Endodermal cell (in vitro differentiated cells): ENCODE data around the gene ZMYM2. TPM values are rescaled to one million over a fixed set of nuclear protein-coding genes. Genes with fewer than 3 reads are reported as not detected.

Source experiments
- DNase-seq: peaks from one replicate; pipeline ENCODE4 v3.0.0-alpha.2; 2017
- H3K27ac ChIP-seq: 2 replicates; pipeline ENCODE4 v1.5.1; 2013; ENCODE audit warnings: mild to moderate bottlenecking, low read depth, low read length, moderate library complexity
- H3K27me3 ChIP-seq: 2 replicates; pipeline ENCODE4 v1.6.1; 2013; ENCODE audit warnings: mild to moderate bottlenecking, low read length, moderate library complexity; ENCODE audit not compliant: insufficient read depth, control insufficient read depth, poor library complexity, severe bottlenecking
- H3K36me3 ChIP-seq: 2 replicates; pipeline ENCODE4 v1.7.0; 2013; ENCODE audit warnings: mild to moderate bottlenecking, low read length, moderate library complexity; ENCODE audit not compliant: control insufficient read depth, insufficient read depth
- H3K4me1 ChIP-seq: one replicate; pipeline ENCODE4 v1.7.0; 2013; ENCODE audit warnings: low read length; ENCODE audit not compliant: control insufficient read depth, insufficient read depth
- H3K4me3 ChIP-seq: 2 replicates; pipeline ENCODE4 v1.5.1; 2013; ENCODE audit warnings: mild to moderate bottlenecking, low read length, moderate library complexity
- H3K9ac ChIP-seq: 2 replicates; pipeline ENCODE4 v1.6.1; 2013; ENCODE audit warnings: mild to moderate bottlenecking, low read length, moderate library complexity; ENCODE audit not compliant: poor library complexity, severe bottlenecking; ENCODE audit errors: extremely low read depth
- H3K9me3 ChIP-seq: 2 replicates; pipeline ENCODE4 v1.6.1; 2013; ENCODE audit warnings: mild to moderate bottlenecking, low read length, moderate library complexity; ENCODE audit not compliant: control insufficient read depth
- H3K27ac Mint-ChIP-seq: 2 replicates; pipeline ENCODE4 v1.8.0; 2020; ENCODE audit warnings: mixed read lengths
- H3K27me3 Mint-ChIP-seq: 2 replicates; pipeline ENCODE4 v1.8.0; 2021; ENCODE audit warnings: mild to moderate bottlenecking, mixed read lengths; ENCODE audit not compliant: insufficient read depth
- H3K36me3 Mint-ChIP-seq: 2 replicates; pipeline ENCODE4 v1.8.0; 2020; ENCODE audit warnings: low read depth, mixed read lengths
- H3K4me1 Mint-ChIP-seq: 2 replicates; pipeline ENCODE4 v1.8.0; 2020; ENCODE audit warnings: mixed read lengths
- H3K4me3 Mint-ChIP-seq: 2 replicates; pipeline ENCODE4 v1.8.0; 2020; ENCODE audit warnings: mild to moderate bottlenecking, moderate library complexity, mixed read lengths
- H3K9me3 Mint-ChIP-seq: 2 replicates; pipeline ENCODE4 v1.8.0; 2020; ENCODE audit warnings: mild to moderate bottlenecking, mixed read lengths
- WGBS, 2 experiments: methylation state at CpG; one replicate each; pipeline versions ENCODE4 v1.1.5 to v1.1.7; 2013; ENCODE audit warnings: missing lambda C conversion rate in 2 of 2, mixed read lengths in 1 of 2; ENCODE audit not compliant: insufficient coverage in 1 of 2, insufficient read length in 1 of 2; 5-methylcytosine and 5-hydroxymethylcytosine counted together
- total RNA-seq, 2 donors: library from RNA; stranded (reverse); fragmentation: NEBNext Ultra II Directional in 1 of 2; extraction: Animal tissue kit (Norgen Biotek cat#: 25700) in 1 of 2; gene quantifications; 2 replicates in 1 of 2; 3 replicates in 1 of 2; pipeline ENCODE4 v1.2.1, GENCODE V29; 2021
- TF ChIP-seq, protein P1 (sequence below): fragments of 200-600 bp; sonication (generic); conservative IDR thresholded peaks from 2 replicates; pipeline ENCODE4 v1.5.0; 2021; ENCODE audit warnings: antibody characterized with exemption, mild to moderate bottlenecking

The ZMYM2 gene
- total RNA-seq, 2 donors from 2014 or later: 200 to 207 TPM

DNA sequence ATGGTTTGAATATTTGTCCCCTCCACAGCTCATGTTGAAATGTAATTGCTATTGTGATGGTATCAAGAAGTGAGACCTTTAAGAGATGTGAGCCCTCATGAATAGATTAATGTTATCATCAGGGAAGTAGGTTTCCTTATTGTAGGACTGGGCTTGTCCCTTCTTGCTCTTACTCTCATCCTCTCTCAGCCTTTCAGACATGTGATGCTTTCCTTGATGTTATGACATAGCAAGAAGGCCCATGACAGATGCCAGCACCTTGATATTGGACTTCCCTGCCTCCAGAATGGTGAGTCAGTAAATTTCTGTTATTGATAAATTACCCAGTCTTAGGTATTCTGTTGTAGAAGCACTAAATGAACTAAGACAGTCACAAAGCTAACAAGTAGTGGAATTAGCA is 5.7 kb upstream of the ZMYM2 start:
- H3K9me3 Mint-ChIP-seq: no peaks in the 10 kb centered on the region
- Histone ChIP-seq H3K4me1 (no peaks in the 10 kb centered on the region), H3K4me3 (no peak overlapping the region)

DNA sequence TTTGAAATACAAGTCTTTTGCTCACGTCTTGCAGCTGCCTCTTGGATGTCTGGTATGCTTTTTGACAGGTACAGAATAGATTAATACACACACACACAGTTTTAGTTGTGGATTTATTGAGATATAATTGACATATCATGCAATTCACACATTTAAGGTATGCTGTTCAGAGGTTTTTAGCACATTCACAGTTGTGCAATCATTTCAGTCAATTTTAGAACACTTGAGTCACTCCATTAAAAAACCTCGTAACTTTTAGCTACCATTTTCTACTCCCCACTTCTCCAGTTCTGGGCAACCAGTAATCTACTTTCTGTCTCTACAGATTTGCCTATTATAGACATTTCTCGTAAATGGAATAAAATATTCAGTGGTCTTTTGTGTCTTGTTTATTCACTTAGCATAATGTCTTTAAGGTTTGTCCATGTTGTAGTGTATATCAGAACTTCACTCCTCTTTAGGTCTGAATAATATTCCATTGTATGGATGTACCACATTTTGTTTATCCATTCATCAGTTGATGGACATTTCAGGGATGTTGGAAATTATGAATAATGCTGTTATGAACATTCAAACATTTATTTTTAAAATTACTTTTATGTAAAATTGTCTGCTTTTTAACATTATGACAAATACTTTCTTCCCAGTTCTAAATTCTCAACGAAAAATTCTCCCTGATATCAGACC is 2.5 kb upstream of the ZMYM2 start:
- H3K36me3 Mint-ChIP-seq: peaks cover 8% of the 10 kb centered on the region

More for the DNA sequence above, 5.7 kb upstream of the ZMYM2 start:
- no peaks in the 10 kb centered on the region for H3K36me3 ChIP-seq
- Mint-ChIP-seq H3K27ac (no peak overlapping the region), H3K4me1 (no peaks in the 10 kb centered on the region), H3K4me3 (no peak overlapping the region), H3K27me3 (no peaks in the 10 kb centered on the region), H3K36me3 (no peaks in the 10 kb centered on the region)
- peaks cover 9% of the 10 kb centered on the region for H3K9me3 ChIP-seq
- no peak overlapping the region for H3K27ac ChIP-seq
- no peak overlapping the region for H3K9ac ChIP-seq
- H3K27me3 ChIP-seq: no peaks in the 10 kb centered on the region
- DNase-seq: no peak
- TF ChIP-seq, protein P1, sequence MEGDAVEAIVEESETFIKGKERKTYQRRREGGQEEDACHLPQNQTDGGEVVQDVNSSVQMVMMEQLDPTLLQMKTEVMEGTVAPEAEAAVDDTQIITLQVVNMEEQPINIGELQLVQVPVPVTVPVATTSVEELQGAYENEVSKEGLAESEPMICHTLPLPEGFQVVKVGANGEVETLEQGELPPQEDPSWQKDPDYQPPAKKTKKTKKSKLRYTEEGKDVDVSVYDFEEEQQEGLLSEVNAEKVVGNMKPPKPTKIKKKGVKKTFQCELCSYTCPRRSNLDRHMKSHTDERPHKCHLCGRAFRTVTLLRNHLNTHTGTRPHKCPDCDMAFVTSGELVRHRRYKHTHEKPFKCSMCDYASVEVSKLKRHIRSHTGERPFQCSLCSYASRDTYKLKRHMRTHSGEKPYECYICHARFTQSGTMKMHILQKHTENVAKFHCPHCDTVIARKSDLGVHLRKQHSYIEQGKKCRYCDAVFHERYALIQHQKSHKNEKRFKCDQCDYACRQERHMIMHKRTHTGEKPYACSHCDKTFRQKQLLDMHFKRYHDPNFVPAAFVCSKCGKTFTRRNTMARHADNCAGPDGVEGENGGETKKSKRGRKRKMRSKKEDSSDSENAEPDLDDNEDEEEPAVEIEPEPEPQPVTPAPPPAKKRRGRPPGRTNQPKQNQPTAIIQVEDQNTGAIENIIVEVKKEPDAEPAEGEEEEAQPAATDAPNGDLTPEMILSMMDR: no peak

DNA sequence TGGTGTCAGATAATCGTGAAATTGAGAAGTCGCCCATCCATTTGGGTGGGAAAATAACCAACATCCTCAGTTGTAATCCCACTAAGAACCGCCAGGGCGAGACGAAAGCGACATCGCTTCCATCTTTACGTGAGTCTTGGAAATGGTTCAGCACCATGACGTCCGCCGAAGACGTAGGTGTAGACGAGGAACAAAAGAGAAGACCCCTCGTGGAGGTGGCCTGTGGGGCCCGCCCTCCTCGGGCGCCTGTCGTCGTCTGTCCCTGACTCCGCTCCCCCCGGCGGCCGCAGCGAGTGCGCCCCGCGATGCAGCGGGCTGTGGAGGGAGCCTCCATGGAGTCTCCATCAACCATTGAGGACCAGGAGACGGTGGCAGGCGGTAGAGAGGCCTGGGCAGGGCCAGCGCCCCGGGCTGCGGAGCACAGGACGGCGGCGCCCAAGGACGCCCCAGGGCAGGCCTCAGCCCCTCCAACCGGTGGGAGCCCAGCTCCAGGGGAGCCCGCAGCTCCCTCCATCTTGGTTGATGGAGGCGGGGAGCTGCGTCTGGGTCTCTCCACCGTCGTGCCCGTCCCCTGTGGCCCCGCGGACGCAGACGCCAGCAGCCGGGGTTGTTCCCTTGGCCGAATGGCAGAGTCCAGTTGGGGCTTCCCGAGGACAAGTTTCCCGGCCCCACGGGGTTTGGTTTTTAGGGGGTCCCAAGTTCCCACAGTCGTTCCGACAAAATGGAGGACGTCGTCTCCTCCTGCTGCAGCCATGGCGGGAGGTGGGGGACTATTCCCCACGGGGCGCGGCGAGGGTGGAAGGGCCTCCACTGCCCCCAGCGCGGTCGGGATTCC is 990 bp upstream of the ZMYM2 start:
- 2 to 3% methylated on average over 12 to 65 of the region's 65 CpGs for WGBS, 2 experiments
- H3K4me3 Mint-ChIP-seq: peak overlapping the region; percentile 97
- H3K36me3 Mint-ChIP-seq: peaks cover 20% of the 10 kb centered on the region

More for the DNA sequence above, 2.5 kb upstream of the ZMYM2 start:
- Histone ChIP-seq H3K9me3 (peaks cover 9% of the 10 kb centered on the region), H3K36me3 (peaks cover 8% of the 10 kb centered on the region), H3K27ac (no peak overlapping the region), H3K4me3 (no peak overlapping the region), H3K4me1 (no peaks in the 10 kb centered on the region), H3K9ac (no peak overlapping the region), H3K27me3 (no peaks in the 10 kb centered on the region)
- H3K27me3 Mint-ChIP-seq: no peaks in the 10 kb centered on the region
- TF ChIP-seq, protein P1: no peak
- WGBS, 2 experiments: 92 to 98% methylated on average over 1 to 4 of the region's 4 CpGs
- no peak for DNase-seq
- H3K9me3 Mint-ChIP-seq: no peaks in the 10 kb centered on the region
- H3K4me3 Mint-ChIP-seq: no peak overlapping the region
- H3K27ac Mint-ChIP-seq: no peak overlapping the region
- H3K4me1 Mint-ChIP-seq: peaks cover 7% of the 10 kb centered on the region

More for the DNA sequence above, 990 bp upstream of the ZMYM2 start:
- H3K9me3 Mint-ChIP-seq: no peaks in the 10 kb centered on the region
- peak overlapping the region; percentile 90 for H3K27ac Mint-ChIP-seq
- no peaks in the 10 kb centered on the region for H3K27me3 Mint-ChIP-seq
- TF ChIP-seq, protein P1: peak; percentile 83
- Histone ChIP-seq H3K4me1 (no peaks in the 10 kb centered on the region), H3K36me3 (peaks cover 20% of the 10 kb centered on the region), H3K27ac (peak overlapping the region; percentile 98), H3K27me3 (no peaks in the 10 kb centered on the region), H3K9me3 (peaks cover 9% of the 10 kb centered on the region), H3K9ac (peak overlapping the region; percentile 79), H3K4me3 (peak overlapping the region; percentile 61)
- DNase-seq: peak; percentile 89
- H3K4me1 Mint-ChIP-seq: peaks cover 18% of the 10 kb centered on the region
